Activated CD4-positive, alpha-beta memory T cell treated with anti-CD3 and anti-CD28 coated beads, Interleukin-2, amount 10 ng/mL, durations not matched to agents 7 days and 5 days (primary cell): ENCODE measurements around the gene PCDHB10. TPM values are rescaled to one million over a fixed set of nuclear protein-coding genes. Genes with fewer than 3 reads are reported as not detected.
"Not testable (repeated sequence)": the region's sequence is repeated elsewhere in the genome, so short reads cannot be mapped to it uniquely, and the experiment has no call there.

Experiments used
- CTCF ChIA-PET: fragments of 350-600 bp; sonication (Branson Sonifier 250); formaldehyde crosslinking; loops from one replicate; lab custom pipeline; 2021; ENCODE audit warnings: antibody characterized with exemption, inconsistent platforms; lab: Charles Lee
- POLR2A ChIA-PET: fragments of 350-600 bp; sonication (Branson Sonifier 250); formaldehyde crosslinking; loops from one replicate; lab custom pipeline; 2021; ENCODE audit warnings: antibody characterized with exemption; lab: Charles Lee
- DNase-seq: peaks from one replicate; pipeline ENCODE4 v3.0.0-alpha.2; 2020
- H3K27ac Mint-ChIP-seq: one replicate; pipeline ENCODE4 v1.8.0; 2021; ENCODE audit warnings: mild to moderate bottlenecking, mixed read lengths
- H3K27me3 Mint-ChIP-seq: one replicate; pipeline ENCODE4 v1.8.0; 2021; ENCODE audit warnings: mixed read lengths
- H3K36me3 Mint-ChIP-seq: one replicate; pipeline ENCODE4 v1.8.0; 2021; ENCODE audit warnings: low read depth, mixed read lengths
- H3K4me1 Mint-ChIP-seq: one replicate; pipeline ENCODE4 v1.8.0; 2021; ENCODE audit warnings: mixed read lengths
- H3K4me3 Mint-ChIP-seq: one replicate; pipeline ENCODE4 v1.8.0; 2021; ENCODE audit warnings: mild to moderate bottlenecking, mixed read lengths
- H3K9me3 Mint-ChIP-seq: one replicate; pipeline ENCODE4 v1.8.0; 2021; ENCODE audit warnings: mixed read lengths
- total RNA-seq, 2 experiments: library from RNA; stranded (reverse); gene quantifications; one replicate each; pipeline ENCODE4 v1.2.3, GENCODE V29; 2021

The PCDHB10 gene
- total RNA-seq, 2 experiments from 2014 or later = not detected

GRCh38 chr5:141177577-141178191 lies 14.5 kb upstream of the PCDHB10 start, which contains the start of gene PCDHB8:
Gene PCDHB8 (plus strand): TSS chr5:141177790. CDS start chr5:141178035, 245 bp downstream.
- POLR2A ChIA-PET, H3K27me3 Mint-ChIP-seq, H3K27ac Mint-ChIP-seq, H3K4me3 Mint-ChIP-seq, H3K36me3 Mint-ChIP-seq, H3K4me1 Mint-ChIP-seq, DNase-seq: not testable (repeated sequence)
- CTCF ChIA-PET = interaction anchor here (0.5 to 0.8 kb wide), 2 partner anchors 14 to 70 kb away, joined by 3 to 4 read pairs; partner anchors contain the start of gene PCDHB10
- peaks cover 15% of the 10 kb centered on the region for H3K9me3 Mint-ChIP-seq

- POLR2A ChIA-PET, DNase-seq: not testable (repeated sequence)
Observed at GRCh38 chr5:141179371-141179770, 12.8 kb upstream of the PCDHB10 start.

GRCh38 chr5:141179876-141180275 lies 12.3 kb upstream of the PCDHB10 start:
- H3K27me3 Mint-ChIP-seq, H3K4me1 Mint-ChIP-seq, H3K4me3 Mint-ChIP-seq, DNase-seq, H3K36me3 Mint-ChIP-seq, H3K27ac Mint-ChIP-seq, POLR2A ChIA-PET, CTCF ChIA-PET: not testable (repeated sequence)
- peaks cover 14% of the 10 kb centered on the region for H3K9me3 Mint-ChIP-seq

More at GRCh38 chr5:141179371-141179770, 12.8 kb upstream of the PCDHB10 start:
- H3K4me3 Mint-ChIP-seq, H3K27me3 Mint-ChIP-seq, H3K27ac Mint-ChIP-seq, H3K36me3 Mint-ChIP-seq, H3K4me1 Mint-ChIP-seq, CTCF ChIA-PET: not testable (repeated sequence)
- H3K9me3 Mint-ChIP-seq = peaks cover 13% of the 10 kb centered on the region

GRCh38 chr5:141180313-141180712 lies 11.8 kb upstream of the PCDHB10 start:
- Mint-ChIP-seq H3K9me3 (peaks cover 11% of the 10 kb centered on the region), H3K36me3 (peaks cover 3% of the 10 kb centered on the region), H3K4me1 (no peaks in the 10 kb centered on the region), H3K4me3 (no peak overlapping the region), H3K27me3 (no peaks in the 10 kb centered on the region), H3K27ac (no peak overlapping the region)
- ChIA-PET POLR2A (no interaction called here), CTCF (no interaction called here)
- no peak for DNase-seq

- no peak for DNase-seq
- no peak within 1 kb of the TSS for H3K27ac Mint-ChIP-seq
- CTCF ChIA-PET = interaction anchor here (1.3 kb wide), 1 partner anchor 32 kb away, joined by 3 read pairs; the partner anchor contains the start of gene PCDHB6
Observed at GRCh38 chr5:141182248-141182647, 9.9 kb upstream of the PCDHB10 start, which contains the start of gene PCDHB16. Gene PCDHB16 (plus strand): TSS chr5:141182387. CDS start chr5:141182560, 173 bp downstream.

GRCh38 chr5:141184117-141184855 lies 7.9 kb upstream of the PCDHB10 start:
- H3K36me3 Mint-ChIP-seq, H3K27ac Mint-ChIP-seq, H3K27me3 Mint-ChIP-seq, POLR2A ChIA-PET, DNase-seq, H3K4me1 Mint-ChIP-seq, H3K4me3 Mint-ChIP-seq, CTCF ChIA-PET: not testable (repeated sequence)
- peaks cover 16% of the 10 kb centered on the region for H3K9me3 Mint-ChIP-seq

More at GRCh38 chr5:141182248-141182647, 9.9 kb upstream of the PCDHB10 start, which contains the start of gene PCDHB16:
- Mint-ChIP-seq H3K4me1 (peaks cover 2% of the 10 kb centered on the region), H3K36me3 (peaks cover 3% of the 10 kb centered on the region), H3K9me3 (peaks cover 13% of the 10 kb centered on the region), H3K4me3 (no peak within 1 kb of the TSS), H3K27me3 (no peaks in the 10 kb centered on the region)
- POLR2A ChIA-PET = no interaction called here

GRCh38 chr5:141186897-141187512 lies 5.1 kb upstream of the PCDHB10 start, which contains the start of gene PCDHB9:
Gene PCDHB9 (plus strand): TSS chr5:141187161. CDS start chr5:141187319, 158 bp downstream.
- Mint-ChIP-seq H3K27ac (no peak within 1 kb of the TSS), H3K4me1 (peaks cover 2% of the 10 kb centered on the region), H3K36me3 (peaks cover 5% of the 10 kb centered on the region), H3K27me3 (peaks cover 8% of the 10 kb centered on the region), H3K9me3 (peaks cover 18% of the 10 kb centered on the region), H3K4me3 (no peak within 1 kb of the TSS)
- DNase-seq = peak; percentile 27
- POLR2A ChIA-PET = no interaction called here
- CTCF ChIA-PET = interaction anchor here (1.7 kb wide), 1 partner anchor 10 kb away, joined by 4 read pairs; no protein-coding TSS in a partner anchor

GRCh38 chr5:141188682-141189081 lies 3.5 kb upstream of the PCDHB10 start:
- H3K4me1 Mint-ChIP-seq, H3K36me3 Mint-ChIP-seq, H3K27me3 Mint-ChIP-seq, H3K27ac Mint-ChIP-seq, DNase-seq, H3K4me3 Mint-ChIP-seq, POLR2A ChIA-PET, CTCF ChIA-PET: not testable (repeated sequence)
- peaks cover 20% of the 10 kb centered on the region for H3K9me3 Mint-ChIP-seq

- H3K9me3 Mint-ChIP-seq = peaks cover 20% of the 10 kb centered on the region
- POLR2A ChIA-PET, H3K27ac Mint-ChIP-seq, H3K4me1 Mint-ChIP-seq, H3K4me3 Mint-ChIP-seq, H3K36me3 Mint-ChIP-seq, CTCF ChIA-PET, H3K27me3 Mint-ChIP-seq, DNase-seq: not testable (repeated sequence)
Observed at GRCh38 chr5:141189131-141189530, 3.0 kb upstream of the PCDHB10 start.

- POLR2A ChIA-PET, H3K27me3 Mint-ChIP-seq, H3K4me3 Mint-ChIP-seq, H3K27ac Mint-ChIP-seq, DNase-seq, H3K4me1 Mint-ChIP-seq, H3K36me3 Mint-ChIP-seq, CTCF ChIA-PET: not testable (repeated sequence)
- peaks cover 18% of the 10 kb centered on the region for H3K9me3 Mint-ChIP-seq
Observed at GRCh38 chr5:141194332-141194731, 2.2 kb downstream of the PCDHB10 start.

- no peak overlapping the region for H3K4me3 Mint-ChIP-seq
- no peaks in the 10 kb centered on the region for H3K36me3 Mint-ChIP-seq
- peaks cover 7% of the 10 kb centered on the region for H3K27me3 Mint-ChIP-seq
- DNase-seq = no peak
- H3K27ac Mint-ChIP-seq = no peak overlapping the region
- H3K9me3 Mint-ChIP-seq = peaks cover 22% of the 10 kb centered on the region
- POLR2A ChIA-PET = no interaction called here
- CTCF ChIA-PET = interaction anchor here (1.5 kb wide), 1 partner anchor 10 kb away, joined by 4 read pairs; the partner anchor contains the start of gene PCDHB9
- H3K4me1 Mint-ChIP-seq = no peaks in the 10 kb centered on the region
Observed at GRCh38 chr5:141196363-141196762, 4.2 kb downstream of the PCDHB10 start.

- no peak for DNase-seq
- H3K36me3 Mint-ChIP-seq = peaks cover 2% of the 10 kb centered on the region
- peaks cover 14% of the 10 kb centered on the region for H3K9me3 Mint-ChIP-seq
- ChIA-PET CTCF (interaction anchor here (1.0 kb wide), 1 partner anchor 218 kb away, joined by 3 read pairs; the partner anchor contains the start of gene PCDHGB7), POLR2A (no interaction called here)
- no peaks in the 10 kb centered on the region for H3K4me1 Mint-ChIP-seq
- no peak within 1 kb of the TSS for H3K4me3 Mint-ChIP-seq
- H3K27ac Mint-ChIP-seq = no peak within 1 kb of the TSS
- H3K27me3 Mint-ChIP-seq = no peaks in the 10 kb centered on the region
Observed at GRCh38 chr5:141199359-141200235, 7.4 kb downstream of the PCDHB10 start, which contains the start of gene PCDHB11. Gene PCDHB11 (plus strand): TSS chr5:141199627. CDS start chr5:141199775, 148 bp downstream.
